G401 (cell line): ENCODE results near the gene MEA1. TPM values are rescaled to one million over a fixed set of nuclear protein-coding genes. Genes with fewer than 3 reads are reported as not detected.
"Not testable (repeated sequence)": the region's sequence is repeated elsewhere in the genome, so short reads cannot be mapped to it uniquely, and the experiment has no call there.

Source experiments
- DNase-seq: peaks from one replicate; pipeline ENCODE4 v3.0.0-alpha.2; 2015; ENCODE audit warnings: low spot score
- in situ Hi-C: cut with HindIII; loops from 2 replicates; pipeline ENCODE4 v1.10.0; 2016; ENCODE audit warnings: low sequenced_read_pairs, mixed read lengths
- total RNA-seq: library from RNA; depleted of rRNA; stranded (reverse); fragments of >200 nt; shearing (Covaris generic); gene quantifications from 2 replicates; pipeline ENCODE4 v1.2.3, GENCODE V29; 2014

MEA1 gene
- total RNA-seq, 1 experiment from 2014 or later, result 78.3 TPM

- in situ Hi-C loops, result no loop called here
- no peak for DNase-seq
Observed at GRCh38 chr6:43016176-43016942, 2.6 kb upstream of the MEA1 start.

GRCh38 chr6:43014434-43014909 lies 726 bp upstream of the MEA1 start:
- in situ Hi-C loops, result no loop called here

GRCh38 chr6:43013097-43013842 lies 476 bp downstream of the MEA1 start:
- no peak for DNase-seq
- in situ Hi-C loops, result no loop called here

More at GRCh38 chr6:43014434-43014909, 726 bp upstream of the MEA1 start:
- DNase-seq, result no peak

- in situ Hi-C loops, result no loop called here
- DNase-seq, result no peak
Observed at GRCh38 chr6:43012364-43012763, 1.4 kb downstream of the MEA1 start.

- in situ Hi-C loops, result no loop called here
- no peak for DNase-seq
Observed at GRCh38 chr6:43011207-43011606, 2.5 kb downstream of the MEA1 start.

GRCh38 chr6:43009124-43009523 lies 4.6 kb downstream of the MEA1 start:
- peak; percentile 16 for DNase-seq
- in situ Hi-C loops, result no loop called here

- in situ Hi-C loops, result no loop called here
Observed at GRCh38 chr6:43007126-43007525, 6.6 kb downstream of the MEA1 start.

GRCh38 chr6:43006251-43006650 lies 7.5 kb downstream of the MEA1 start:
- in situ Hi-C loops, result no loop called here
- DNase-seq, result no peak

More at GRCh38 chr6:43007126-43007525, 6.6 kb downstream of the MEA1 start:
- DNase-seq, result no peak

- in situ Hi-C loops, result no loop called here
- DNase-seq, result no peak
Observed at GRCh38 chr6:43005844-43006243, 7.9 kb downstream of the MEA1 start.

- DNase-seq, result no peak
- in situ Hi-C loops, result no loop called here
Observed at GRCh38 chr6:43001843-43002242, 11.9 kb downstream of the MEA1 start.

GRCh38 chr6:42998205-42998604 lies 15.5 kb downstream of the MEA1 start:
- DNase-seq, in situ Hi-C loops: not testable (repeated sequence)

GRCh38 chr6:42996513-42996912 lies 17.2 kb downstream of the MEA1 start:
- no peak for DNase-seq
- in situ Hi-C loops, result no loop called here

GRCh38 chr6:42993445-42993844 lies 20.3 kb downstream of the MEA1 start:
- no peak for DNase-seq
- in situ Hi-C loops, result no loop called here

GRCh38 chr6:42989923-42990322 lies 23.8 kb downstream of the MEA1 start:
- in situ Hi-C loops, result no loop called here
- DNase-seq, result no peak

- DNase-seq, result peak; percentile 20
- in situ Hi-C loops, result no loop called here
Observed at GRCh38 chr6:42988486-42989020, 25.2 kb downstream of the MEA1 start.

- in situ Hi-C loops, result no loop called here
- DNase-seq, result no peak
Observed at GRCh38 chr6:42987533-42988451, 26.0 kb downstream of the MEA1 start.

- in situ Hi-C loops, result no loop called here
- peak; percentile 27 for DNase-seq
Observed at GRCh38 chr6:42984924-42985475, 28.7 kb downstream of the MEA1 start.

GRCh38 chr6:42984001-42984923 lies 29.5 kb downstream of the MEA1 start, which contains the start of gene PPP2R5D:
Gene PPP2R5D (plus strand): TSS chr6:42984570. CDS start chr6:42984678, 108 bp downstream.
- in situ Hi-C loops, result no loop called here
- peak; percentile 100 for DNase-seq
